ENCODE results near the gene SLC47A2. TPM values are rescaled to one million over a fixed set of nuclear protein-coding genes. Genes with fewer than 3 reads are reported as not detected.

The SLC47A2 gene
- total RNA-seq, 1 donor = not detected

- TF ChIP-seq CTCF (IDR thresholded peaks at IDR 0.05; ENCODE audit: insufficient read depth, low read length) = no peak
- no peak for DNase-seq (ENCODE audit: low read depth)
- no peak overlapping the region for H3K4me3 ChIP-seq (ENCODE audit: low read depth, low read length)
Measured at GRCh38 chr17:19723964-19724363, 7.6 kb upstream of the SLC47A2 start.

GRCh38 chr17:19720631-19721426, 4.4 kb upstream of the SLC47A2 start:
- no peak for DNase-seq (ENCODE audit: low read depth)
- TF ChIP-seq CTCF (IDR thresholded peaks at IDR 0.05; ENCODE audit: insufficient read depth, low read length) = no peak
- no peak overlapping the region for H3K4me3 ChIP-seq (ENCODE audit: low read depth, low read length)

GRCh38 chr17:19720210-19720475, 3.8 kb upstream of the SLC47A2 start:
- DNase-seq (ENCODE audit: low read depth) = no peak
- no peak overlapping the region for H3K4me3 ChIP-seq (ENCODE audit: low read depth, low read length)
- no peak for TF ChIP-seq CTCF (IDR thresholded peaks at IDR 0.05; ENCODE audit: insufficient read depth, low read length)

- no peak for TF ChIP-seq CTCF (IDR thresholded peaks at IDR 0.05; ENCODE audit: insufficient read depth, low read length)
- no peak for DNase-seq (ENCODE audit: low read depth)
- H3K4me3 ChIP-seq (ENCODE audit: low read depth, low read length) = no peak overlapping the region
Measured at GRCh38 chr17:19719355-19720209, 3.2 kb upstream of the SLC47A2 start.

GRCh38 chr17:19718613-19719354, 2.4 kb upstream of the SLC47A2 start:
- DNase-seq (ENCODE audit: low read depth) = no peak
- no peak overlapping the region for H3K4me3 ChIP-seq (ENCODE audit: low read depth, low read length)
- TF ChIP-seq CTCF (IDR thresholded peaks at IDR 0.05; ENCODE audit: insufficient read depth, low read length) = no peak

GRCh38 chr17:19718041-19718612, 1.7 kb upstream of the SLC47A2 start:
- TF ChIP-seq CTCF (IDR thresholded peaks at IDR 0.05; ENCODE audit: insufficient read depth, low read length) = no peak
- no peak for DNase-seq (ENCODE audit: low read depth)

More at GRCh38 chr17:19718041-19718612, 1.7 kb upstream of the SLC47A2 start:
- H3K4me3 ChIP-seq (ENCODE audit: low read depth, low read length) = no peak overlapping the region

Data from fibroblast of the aortic adventitia (primary cell).